GM19025 (cell line): ENCODE results near the gene ETF1.
A peak's percentile ranks its signal among the peaks of the same experiment; 100 is the strongest.
"Not testable (repeated sequence)": the region's sequence is repeated elsewhere in the genome, so short reads cannot be mapped to it uniquely, and the experiment has no call there.

ENCODE experiments used
- ATAC-seq: cut with Tn5 transposase; IDR thresholded peaks from one replicate; pipeline ENCODE4 v1.9.1; 2021; ENCODE audit warnings: mild to moderate bottlenecking, low read depth, moderate library complexity; ENCODE audit not compliant: unreplicated experiment

The ETF1 gene

DNA sequence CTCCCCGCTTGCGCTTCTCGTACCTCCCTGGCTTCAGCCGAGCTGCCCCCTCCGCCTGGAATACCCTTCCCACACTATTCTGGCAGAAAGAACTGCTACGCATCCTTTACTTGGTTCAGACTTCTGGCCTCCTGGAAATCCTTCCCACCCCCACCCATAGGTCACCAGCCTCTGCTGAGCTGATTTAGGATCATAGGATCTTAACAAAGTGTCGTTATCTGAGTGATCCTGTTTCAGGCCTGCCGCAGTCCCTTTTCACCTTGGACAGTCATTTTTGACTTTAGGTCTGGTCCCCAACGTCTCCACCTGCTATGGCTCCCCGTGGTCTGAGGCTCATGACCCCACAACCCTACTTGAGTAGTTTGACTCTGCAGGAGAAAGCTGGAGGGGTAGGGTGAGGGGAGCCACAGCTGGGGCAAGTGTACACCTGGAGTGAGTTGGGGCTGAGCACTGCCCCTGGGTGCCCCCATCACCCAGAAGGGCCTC lies 50.4 kb downstream of the ETF1 start:
- no peak for ATAC-seq

DNA sequence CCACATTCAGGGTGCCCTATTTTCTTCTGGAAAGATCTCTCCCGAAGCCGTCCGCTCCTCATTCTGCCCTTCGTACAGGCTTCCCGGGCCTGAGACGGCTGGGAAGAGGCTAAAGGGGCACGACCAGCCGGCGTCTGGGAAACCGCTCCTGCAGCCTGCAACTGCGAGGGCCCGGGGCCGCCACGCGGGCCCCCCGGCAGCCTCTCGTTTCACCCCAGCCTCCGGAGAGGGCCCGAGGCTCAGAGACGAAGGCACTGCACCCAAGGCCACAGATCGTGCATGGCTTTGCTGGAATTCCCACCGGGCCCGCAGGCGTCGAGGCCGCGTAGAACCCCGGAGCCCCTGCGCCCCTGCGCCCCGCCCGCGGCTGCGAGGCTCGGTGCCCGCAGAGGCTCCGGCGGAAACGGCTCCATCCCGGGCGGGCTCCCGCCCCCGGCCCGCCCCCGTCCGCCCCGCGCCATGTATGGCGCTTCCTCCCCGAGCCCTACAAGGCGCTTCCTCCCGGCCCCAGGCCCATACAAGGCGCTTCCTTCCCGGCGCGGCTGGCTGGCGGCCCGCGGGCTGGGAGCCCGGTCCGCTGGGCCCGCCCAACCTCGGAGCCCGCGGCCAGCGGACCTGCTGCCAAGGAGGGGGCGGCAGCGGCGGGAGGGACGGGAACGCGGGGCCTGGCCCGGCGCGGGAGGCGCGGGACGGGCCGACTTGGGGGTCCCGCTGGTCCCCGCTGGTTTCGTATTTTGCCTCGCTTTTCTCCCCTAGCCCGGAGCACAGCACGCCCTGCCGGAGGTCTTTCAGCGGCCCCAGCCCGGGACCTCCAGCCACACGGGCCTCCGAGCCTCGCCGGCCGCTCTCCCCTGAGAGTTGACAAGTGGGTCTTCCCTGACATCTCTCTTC lies 51.1 kb downstream of the ETF1 start:
- peak; percentile 99 for ATAC-seq

DNA sequence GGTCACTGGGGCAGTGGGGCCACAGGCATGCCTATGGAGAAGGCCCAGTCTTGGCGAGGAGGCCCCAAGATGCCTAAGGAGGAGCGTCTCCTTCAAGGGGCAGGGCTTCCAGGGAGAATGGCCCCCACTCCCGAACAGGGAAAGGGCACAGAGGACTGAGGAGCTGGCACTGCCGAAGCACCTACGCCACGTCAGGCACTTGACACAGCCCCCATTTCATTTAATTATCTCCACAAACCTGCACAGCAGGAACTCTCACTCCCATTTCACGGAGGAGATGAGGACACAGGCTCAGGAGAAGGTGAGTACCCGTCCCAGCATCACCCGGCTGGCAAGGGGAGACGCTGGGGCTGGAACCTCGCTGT lies 51.8 kb downstream of the ETF1 start:
- ATAC-seq = no peak

DNA sequence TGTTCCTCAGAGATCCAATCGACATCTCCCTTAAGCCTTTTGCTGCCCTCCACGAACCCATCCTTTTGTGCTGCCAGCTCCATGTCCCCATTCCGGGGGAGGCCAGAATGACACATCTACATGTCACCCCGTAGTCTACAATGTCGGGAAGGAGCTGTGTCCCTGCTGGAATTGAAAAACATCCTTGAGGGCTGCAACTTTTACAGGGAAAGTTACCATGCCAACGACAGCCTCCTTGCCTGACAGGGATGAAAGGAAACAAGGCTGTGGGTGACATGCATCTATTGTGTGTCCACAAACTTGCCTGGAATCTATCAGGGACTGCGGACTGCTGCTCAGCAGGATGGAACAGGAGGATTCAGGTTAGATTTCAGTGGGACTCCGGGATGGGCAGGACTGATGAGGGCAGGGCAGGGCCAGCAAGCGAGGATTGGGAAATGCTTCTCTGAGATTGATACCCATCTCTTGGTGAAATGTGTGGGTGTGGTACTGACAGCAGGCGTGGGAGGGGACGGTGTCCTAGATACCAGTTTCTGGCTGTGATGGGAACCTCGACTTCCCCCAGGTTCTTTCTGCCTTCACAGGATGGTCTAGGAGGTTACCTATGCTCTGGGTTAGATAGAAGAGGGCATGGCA lies 52.3 kb downstream of the ETF1 start:
- ATAC-seq = no peak

DNA sequence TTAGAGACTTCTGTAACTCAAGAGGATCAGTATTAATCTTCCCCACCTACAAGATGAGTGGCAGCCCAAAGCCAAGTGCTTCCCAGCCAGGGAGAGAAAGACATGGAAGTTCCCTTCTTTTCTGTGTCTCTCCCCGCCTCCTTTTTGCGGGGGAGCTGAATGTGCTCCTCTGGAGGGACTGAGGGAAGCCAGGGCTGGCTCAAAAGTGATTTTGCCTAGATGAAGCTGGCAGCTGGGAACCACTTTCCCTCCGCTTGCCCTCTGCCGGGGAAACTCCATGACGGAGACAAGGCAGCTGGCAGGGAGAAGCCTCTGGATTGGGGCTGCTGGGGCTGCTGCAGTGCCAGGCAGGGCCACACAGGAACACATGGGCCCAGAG lies 53.4 kb downstream of the ETF1 start:
- ATAC-seq = no peak

DNA sequence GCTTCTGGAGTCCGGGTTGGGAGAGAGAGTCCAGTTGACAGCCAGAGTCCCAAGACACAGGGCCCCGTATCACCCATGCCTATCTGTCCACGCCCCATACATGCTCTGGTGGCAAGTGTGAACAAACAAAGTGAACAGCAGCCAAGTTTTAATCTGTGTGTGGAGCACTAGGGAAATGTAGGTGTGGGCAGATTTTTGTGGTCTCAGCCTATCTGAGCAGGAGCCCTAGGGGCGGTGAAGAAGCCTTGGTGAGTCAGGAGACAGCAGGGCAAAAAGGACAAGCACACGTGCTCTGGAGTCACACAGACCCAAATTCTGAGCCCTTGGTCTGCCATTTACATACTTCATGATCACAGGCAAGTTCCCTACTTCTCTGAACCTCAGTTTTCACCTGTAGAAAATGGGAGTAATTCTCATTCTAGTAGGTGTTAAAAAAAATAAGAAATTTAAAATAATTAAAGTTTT lies 54.5 kb downstream of the ETF1 start:
- ATAC-seq = no peak

DNA sequence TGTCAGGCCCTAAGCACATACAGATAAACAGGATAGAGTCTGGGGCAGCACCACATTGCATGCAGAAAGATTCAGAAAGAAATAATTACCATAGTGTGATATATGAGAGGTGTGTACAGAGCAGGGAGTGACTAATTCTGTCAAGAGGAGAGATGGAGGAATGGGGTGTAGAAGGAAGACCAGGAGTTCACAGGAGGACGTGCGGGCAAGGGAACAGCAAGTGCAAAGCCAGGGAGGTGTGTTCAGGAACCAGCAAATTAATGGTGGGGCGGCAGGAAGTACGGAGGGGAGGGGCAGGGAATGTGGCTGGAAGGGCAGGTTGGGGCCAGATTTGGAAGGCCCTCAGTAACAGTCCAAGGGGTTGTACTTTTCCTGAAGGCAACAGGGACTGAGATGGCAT lies 60.4 kb downstream of the ETF1 start:
- ATAC-seq = no peak

DNA sequence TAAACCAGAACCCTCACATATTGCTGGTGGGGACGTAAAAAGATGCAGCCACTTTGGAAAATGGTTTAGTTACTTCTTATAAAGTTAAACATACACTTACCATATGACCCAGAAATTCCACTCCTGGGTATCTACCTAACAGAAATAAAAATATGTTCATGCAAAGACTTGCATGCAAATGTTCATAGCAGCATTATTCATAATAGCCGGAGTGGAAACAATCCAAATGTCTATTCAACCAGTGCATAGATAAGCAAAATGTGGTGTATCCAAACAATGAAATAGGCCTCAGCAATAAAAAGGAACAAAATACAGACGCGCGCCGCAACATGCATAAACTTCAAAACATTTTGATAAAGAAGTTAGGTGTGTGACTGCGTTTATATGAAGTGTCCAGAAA lies 66.1 kb downstream of the ETF1 start:
- ATAC-seq = no peak

DNA sequence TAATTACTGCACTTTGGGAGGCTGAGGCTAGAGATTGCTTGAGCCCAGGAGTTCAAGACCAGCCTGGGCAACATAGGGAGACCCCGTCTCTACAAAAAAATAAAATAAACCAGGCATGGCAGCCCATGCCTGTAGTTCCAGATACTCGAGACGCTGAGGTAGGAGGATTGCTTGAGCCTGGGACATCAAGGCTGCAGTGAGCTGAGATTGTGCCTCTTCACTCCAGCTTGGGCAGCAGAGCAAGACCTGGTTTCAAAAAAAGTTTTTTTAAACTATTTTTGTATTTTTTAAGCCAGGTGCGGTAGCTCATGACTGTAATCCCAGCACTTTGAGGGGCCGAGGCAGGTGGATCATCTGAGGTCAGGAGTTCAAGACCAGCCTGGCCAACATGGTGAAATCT lies 69.9 kb downstream of the ETF1 start:
- not testable (repeated sequence) for ATAC-seq

DNA sequence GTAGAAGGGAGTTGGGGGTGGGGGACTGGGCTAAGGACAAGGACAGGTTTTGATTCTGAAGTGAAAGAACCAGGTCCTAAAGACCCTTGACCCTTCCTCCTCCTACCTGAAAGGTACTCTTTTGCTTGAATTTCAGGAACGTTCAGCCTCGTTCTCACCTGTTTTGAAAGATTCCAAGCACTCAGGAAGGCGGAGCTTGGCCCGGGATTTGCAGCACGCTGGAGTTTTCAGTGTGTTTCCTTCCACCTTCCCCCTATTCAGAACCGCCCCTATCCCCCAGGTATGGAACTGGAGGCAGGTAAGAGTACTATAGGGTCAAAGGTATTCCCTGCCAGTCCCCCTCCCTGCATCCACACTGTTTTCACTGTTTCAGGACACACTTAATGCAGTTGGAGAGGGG lies 70.7 kb downstream of the ETF1 start:
- no peak for ATAC-seq

DNA sequence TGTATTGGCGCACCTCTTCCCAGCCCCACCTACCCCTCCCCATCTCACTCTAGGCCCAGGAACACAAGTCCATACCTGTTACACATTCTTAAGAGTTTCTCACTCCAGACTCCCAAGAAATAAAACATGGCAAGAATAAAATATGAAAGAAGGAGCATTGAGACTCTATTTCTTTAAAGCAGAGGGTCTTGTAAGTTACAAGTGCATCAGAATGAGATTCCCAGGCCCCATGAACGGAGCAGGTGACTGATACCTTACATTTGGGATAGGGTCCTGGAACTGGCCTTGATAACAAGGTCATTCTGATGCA lies 72.0 kb downstream of the ETF1 start:
- no peak for ATAC-seq

DNA sequence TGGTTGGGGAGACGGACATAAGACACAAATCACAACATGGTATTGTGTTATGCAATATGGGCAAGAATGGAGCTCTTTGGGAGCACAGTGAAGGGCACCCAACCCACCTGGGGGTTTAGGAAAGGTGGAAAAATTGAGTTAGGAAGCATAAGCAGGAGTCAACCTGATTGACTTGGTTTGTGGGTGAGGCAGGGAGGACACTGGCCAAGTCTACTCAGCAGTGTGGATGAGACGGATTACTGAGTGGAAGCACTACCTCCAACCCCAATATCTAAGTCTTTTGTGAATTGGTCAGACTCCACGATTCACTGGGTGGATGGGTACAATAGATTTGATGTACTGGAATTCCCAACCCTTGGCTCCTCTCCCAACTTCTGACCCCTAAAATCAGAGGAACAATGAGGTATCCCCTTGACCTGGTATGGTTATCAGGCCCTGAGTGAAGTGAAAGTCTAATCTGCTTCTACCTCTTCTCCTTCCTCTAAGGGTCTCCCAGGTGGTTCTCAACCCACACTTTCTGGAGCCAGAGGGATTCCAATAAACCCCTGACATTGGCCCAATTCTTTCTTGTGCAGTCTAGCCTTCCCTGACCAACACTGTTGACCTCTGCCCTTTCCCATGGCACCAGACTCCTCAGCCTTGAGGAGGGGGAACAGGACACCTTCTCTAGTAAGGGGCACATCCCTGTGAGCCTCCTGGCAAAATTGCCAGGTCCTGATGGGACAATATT lies 72.5 kb downstream of the ETF1 start:
- no peak for ATAC-seq

DNA sequence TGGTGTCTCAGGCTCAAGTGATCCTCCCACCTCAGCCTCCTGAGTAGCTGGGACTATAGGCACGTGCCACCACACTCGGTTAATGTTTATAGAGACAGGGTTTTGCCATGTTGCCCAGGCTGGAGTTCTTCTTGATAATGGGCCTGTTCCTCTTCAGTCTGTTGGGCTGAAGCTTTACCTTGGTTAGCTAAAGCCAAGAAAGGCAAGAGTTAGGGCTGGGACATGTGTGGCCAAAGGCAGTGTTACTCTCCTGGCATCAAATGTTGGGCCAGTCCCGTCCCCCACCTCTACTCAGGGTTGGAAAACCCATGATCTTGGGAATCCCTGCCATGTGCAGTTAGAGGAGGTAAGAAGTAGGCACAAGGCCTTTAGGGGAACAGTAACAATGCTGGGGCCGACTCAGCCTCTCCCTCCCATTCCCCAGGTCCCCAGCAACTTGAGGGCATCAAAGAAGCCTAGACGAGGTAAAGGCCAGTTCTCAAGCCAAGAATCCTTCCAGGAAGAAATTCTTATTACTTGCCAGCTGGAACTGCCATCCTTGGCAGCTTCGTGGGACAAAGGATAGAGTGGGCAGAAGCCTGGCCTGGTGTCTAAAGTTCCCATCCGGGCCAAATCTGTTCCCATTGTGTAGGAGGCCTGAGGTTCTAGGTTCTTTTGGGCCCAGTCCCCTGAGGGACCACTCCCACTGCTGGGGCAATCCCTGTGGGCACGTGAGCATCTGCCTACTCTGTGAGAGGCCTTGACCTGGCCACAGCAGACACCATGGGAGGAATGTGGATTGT lies 73.3 kb downstream of the ETF1 start:
- ATAC-seq = no peak

DNA sequence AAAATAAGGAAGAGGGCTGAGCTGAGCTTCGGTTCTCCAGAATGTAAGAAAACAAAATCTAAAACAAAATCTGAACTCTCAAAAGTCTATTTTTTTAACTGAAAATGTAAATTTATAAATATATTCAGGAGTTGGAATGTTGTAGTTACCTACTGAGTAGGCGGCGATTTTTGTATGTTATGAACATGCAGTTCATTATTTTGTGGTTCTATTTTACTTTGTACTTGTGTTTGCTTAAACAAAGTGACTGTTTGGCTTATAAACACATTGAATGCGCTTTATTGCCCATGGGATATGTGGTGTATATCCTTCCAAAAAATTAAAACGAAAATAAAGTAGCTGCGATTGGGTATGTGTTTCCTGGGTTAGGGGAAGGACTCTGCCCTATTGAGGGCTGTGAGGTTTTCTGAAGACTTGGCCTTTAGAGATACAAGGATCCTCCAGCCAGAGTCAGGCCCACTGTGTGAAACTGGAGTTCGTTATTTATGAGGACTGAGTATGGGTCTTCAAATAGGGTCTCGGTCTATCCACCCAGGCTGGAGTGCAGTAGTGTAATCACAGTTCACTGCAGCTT lies 74.0 kb downstream of the ETF1 start:
- no peak for ATAC-seq

DNA sequence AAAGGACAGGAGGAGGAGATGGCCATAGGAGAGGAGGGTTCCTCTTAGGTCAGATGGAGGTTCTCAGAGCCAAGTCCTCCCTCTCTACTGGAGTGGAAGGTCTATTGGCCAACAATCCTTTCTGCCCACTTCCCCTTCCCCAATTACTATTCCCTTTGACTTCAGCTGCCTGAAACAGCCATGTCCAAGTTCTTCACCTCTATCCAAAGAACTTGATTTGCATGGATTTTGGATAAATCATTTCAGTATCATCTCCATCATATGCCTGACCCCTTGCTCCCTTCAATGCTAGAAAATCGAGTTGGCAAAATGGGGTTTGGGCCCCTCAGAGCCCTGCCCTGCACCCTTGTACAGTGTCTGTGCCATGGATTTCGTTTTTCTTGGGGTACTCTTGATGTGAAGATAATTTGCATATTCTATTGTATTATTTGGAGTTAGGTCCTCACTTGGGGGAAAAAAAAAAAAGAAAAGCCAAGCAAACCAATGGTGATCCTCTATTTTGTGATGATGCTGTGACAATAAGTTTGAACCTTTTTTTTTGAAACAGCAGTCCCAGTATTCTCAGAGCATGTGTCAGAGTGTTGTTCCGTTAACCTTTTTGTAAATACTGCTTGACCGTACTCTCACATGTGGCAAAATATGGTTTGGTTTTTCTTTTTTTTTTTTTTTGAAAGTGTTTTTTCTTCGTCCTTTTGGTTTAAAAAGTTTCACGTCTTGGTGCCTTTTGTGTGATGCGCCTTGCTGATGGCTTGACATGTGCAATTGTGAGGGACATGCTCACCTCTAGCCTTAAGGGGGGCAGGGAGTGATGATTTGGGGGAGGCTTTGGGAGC lies 74.7 kb downstream of the ETF1 start:
- ATAC-seq = no peak

DNA sequence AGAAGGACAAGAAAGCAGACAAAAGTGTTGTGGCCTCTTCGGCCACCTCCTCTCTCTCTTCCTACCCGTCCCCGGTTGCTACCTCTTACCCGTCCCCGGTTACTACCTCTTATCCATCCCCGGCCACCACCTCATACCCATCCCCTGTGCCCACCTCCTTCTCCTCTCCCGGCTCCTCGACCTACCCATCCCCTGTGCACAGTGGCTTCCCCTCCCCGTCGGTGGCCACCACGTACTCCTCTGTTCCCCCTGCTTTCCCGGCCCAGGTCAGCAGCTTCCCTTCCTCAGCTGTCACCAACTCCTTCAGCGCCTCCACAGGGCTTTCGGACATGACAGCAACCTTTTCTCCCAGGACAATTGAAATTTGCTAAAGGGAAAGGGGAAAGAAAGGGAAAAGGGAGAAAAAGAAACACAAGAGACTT lies 75.3 kb downstream of the ETF1 start:
- no peak for ATAC-seq

DNA sequence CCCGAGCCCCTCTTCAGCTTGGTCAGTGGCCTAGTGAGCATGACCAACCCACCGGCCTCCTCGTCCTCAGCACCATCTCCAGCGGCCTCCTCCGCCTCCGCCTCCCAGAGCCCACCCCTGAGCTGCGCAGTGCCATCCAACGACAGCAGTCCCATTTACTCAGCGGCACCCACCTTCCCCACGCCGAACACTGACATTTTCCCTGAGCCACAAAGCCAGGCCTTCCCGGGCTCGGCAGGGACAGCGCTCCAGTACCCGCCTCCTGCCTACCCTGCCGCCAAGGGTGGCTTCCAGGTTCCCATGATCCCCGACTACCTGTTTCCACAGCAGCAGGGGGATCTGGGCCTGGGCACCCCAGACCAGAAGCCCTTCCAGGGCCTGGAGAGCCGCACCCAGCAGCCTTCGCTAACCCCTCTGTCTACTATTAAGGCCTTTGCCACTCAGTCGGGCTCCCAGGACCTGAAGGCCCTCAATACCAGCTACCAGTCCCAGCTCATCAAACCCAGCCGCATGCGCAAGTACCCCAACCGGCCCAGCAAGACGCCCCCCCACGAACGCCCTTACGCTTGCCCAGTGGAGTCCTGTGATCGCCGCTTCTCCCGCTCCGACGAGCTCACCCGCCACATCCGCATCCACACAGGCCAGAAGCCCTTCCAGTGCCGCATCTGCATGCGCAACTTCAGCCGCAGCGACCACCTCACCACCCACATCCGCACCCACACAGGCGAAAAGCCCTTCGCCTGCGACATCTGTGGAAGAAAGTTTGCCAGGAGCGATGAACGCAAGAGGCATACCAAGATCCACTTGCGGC lies 75.9 kb downstream of the ETF1 start:
- ATAC-seq = no peak

DNA sequence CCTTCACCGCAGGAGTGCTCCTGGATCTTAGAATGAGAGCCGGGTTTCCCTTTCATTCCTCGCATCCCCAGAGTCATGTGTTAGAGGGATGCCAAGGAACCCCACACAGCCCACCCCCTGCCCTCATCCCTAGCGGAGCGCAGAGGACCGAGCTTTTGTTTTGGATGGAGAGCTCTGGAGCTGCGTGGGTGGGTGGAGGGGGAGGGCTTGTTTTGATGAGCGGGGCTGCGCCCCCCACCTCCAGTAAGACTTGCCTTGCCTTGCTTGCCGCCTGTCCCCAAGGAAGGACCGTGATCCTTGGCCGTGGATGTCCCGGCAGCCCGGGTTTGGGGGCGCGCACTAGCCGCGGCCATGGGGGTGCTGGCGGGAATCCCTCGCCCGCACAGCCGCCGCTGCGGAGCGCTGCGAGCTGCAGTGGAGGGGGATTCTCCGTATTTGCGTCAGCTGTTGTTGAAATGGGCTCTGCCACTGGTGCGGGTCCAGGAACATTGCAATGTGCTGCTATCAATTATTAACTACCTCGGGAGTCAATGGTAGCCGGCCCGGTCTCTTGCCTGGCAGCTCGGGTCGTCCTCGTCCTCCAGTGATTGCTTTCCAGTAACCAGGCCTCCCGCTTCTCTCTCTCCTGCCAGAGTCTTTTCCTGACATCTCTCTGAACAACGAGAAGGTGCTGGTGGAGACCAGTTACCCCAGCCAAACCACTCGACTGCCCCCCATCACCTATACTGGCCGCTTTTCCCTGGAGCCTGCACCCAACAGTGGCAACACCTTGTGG lies 76.7 kb downstream of the ETF1 start:
- no peak for ATAC-seq
